HG03108 (cell line): ENCODE results near the gene ANKRD6.

Experiments used
- ATAC-seq: cut with Tn5 transposase; IDR thresholded peaks from one replicate; pipeline ENCODE4 v1.9.1; 2021; ENCODE audit warnings: moderate library complexity; ENCODE audit not compliant: unreplicated experiment

Gene ANKRD6

DNA sequence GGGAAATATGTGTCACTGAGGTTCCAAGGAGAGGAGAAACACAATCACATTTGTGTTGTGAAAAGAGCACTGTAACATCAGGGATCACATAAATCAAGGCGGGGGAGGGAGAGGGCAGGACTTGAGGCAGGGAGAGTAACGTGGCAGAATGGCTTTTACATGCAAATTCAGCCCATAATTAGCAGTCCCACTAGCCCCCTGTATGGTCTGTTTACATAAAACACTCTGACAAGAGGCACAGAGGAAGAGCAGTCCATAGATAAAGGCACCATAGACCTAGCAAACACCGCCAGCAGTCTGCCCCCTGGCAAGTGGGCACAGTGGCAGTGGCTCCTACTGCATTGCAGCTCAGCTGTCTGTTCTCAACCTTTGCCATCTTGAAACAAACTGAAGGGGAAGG lies 122.9 kb downstream of the ANKRD6 start:
- ATAC-seq, result no peak

DNA sequence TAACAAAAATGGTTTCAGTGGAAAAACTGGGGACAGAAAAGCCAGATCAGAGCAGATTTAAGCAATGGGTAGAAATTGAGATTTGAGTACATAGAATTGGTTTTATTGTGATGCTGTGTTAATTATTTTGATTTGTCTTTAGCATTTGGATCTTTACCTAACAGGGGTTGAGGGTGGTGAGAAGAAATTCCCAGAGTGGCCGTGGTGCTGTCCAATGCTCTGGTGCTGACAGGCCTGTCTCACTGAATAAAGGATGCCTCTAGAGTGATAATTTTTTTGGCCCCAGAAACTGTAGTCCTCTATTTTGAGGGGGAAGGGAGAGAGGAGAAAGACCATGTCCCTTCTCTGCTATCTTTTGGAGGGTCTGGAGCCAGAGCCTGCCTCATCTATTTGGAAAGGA lies 126.5 kb downstream of the ANKRD6 start:
- ATAC-seq, result no peak

DNA sequence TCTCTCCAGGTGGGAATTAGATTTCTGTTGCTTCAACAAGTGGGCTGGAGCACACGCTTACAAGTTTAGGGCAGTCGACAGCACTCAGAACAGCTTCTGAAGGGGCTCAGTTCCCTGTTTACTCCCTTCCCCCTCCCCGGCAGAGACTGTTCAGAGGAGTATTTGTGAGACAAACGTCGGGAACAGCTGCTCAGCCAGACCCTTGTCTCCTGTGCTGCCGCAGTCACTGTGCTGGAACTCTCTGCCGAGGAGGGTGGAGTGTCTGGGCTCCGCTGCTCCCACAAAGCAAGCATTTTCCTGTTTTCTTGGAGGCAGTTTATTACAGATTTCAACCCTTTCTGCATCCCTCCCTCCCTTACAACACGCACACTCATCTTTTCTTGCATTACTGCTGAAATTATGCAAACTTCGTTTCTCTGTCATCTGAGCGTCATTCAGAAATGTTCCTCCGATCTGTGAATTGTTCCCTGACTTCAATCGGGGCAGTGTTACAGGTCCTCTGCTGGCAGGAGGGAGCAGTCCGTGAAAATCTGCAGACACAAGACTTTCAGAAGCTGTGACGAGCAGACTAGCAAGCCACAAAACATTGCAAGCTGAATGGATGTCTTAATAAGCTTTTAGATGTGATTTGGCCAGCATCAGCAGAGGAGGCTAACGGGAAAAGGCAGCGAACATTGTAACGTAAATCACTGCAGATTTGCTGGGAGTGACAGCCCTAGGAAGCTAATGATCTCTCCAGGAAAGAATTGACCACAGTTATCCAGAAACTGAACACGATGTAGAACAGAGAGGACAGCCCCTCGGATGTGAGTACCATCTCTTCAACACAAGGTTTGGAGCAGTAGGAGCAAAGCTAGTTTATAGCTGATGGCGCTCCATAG lies 129.4 kb downstream of the ANKRD6 start:
- no peak for ATAC-seq

DNA sequence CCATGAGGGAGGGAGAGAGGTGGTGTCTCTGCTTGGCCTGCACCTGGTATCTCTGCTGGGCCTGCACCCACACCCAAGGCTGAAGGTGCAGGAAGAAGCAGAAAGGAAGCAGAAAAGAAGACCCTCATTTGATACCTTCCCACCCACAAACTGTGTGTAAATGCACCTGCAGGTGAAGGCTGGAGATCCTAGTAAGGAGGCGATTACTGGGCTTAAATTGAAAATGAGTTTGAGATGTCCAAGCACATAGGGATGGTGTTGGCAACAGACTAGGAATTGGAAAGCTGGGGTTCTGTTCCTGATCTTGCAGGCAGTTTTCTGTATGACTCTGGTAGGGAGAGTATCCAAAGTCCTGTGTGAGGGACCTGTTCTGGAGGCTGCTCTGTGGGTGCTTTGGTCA lies 130.9 kb downstream of the ANKRD6 start:
- ATAC-seq, result no peak

DNA sequence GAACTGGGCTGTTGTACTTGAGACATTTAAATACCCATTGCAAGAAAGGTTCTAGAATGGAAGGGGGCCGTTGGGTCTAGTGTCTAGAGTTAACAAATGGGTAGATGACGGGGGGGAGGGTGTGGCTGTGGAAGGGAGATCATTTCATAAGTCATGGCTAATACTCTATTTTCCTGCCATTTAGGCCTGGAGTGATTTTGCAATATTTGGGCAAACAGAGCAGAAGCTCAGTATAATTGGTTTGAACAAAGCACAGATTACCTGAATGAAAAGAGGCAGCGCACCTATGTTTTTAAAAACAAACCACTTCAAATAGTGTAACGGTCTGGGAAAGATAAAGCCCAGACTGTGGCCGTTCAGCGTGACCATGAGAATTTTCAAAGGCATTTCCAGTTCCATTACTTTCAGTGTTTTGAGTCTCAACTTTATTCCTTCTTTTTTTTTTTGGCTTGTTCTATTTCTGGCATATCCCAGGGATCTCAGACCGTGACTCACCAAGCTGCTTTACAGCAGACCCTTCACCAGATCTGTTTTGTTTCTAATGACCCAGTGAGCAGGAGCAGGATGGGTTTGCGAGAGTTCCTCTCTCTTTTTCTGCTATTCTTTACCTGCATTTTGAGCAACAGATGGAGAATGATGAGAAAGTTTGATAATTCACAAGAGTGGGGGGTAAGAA lies 131.9 kb downstream of the ANKRD6 start:
- ATAC-seq, result no peak

DNA sequence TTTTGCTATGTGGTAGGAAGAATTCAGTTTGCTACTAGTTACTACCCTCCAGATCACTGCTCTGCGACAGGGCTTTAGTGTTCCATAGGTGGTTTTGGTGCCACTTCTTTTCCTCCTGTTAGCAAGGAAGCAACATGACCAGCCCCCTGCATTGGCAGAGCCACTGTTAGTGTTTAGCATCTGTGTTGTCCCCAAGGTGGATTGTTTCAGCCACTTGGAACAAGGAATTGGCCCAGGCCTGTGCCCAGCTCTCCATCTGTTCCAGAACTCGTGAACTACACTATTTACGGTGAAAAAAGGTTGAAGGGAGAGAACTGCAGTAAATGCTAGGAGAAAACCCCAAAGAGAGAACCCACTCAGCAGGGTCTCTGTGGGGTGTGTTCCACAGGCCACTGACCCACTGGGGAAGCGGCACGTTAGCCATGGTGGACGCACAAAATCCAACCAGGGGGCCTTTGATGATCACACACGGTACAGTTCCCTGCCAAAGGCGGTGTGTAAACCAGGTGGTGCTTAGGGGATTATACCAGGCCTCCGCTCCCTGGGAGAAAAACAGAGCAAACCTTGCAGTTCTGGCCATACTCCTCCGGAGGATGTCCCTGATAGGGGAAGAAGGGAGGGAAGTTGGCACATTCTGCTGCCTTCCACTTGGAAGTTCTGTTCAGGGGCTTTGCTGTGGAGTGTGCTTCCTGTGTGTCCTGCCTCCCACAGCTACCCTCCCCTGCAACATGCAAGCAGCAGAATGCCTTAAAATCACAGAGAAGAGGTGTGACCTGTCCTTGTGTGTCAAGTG lies 133.3 kb downstream of the ANKRD6 start:
- ATAC-seq, result no peak

DNA sequence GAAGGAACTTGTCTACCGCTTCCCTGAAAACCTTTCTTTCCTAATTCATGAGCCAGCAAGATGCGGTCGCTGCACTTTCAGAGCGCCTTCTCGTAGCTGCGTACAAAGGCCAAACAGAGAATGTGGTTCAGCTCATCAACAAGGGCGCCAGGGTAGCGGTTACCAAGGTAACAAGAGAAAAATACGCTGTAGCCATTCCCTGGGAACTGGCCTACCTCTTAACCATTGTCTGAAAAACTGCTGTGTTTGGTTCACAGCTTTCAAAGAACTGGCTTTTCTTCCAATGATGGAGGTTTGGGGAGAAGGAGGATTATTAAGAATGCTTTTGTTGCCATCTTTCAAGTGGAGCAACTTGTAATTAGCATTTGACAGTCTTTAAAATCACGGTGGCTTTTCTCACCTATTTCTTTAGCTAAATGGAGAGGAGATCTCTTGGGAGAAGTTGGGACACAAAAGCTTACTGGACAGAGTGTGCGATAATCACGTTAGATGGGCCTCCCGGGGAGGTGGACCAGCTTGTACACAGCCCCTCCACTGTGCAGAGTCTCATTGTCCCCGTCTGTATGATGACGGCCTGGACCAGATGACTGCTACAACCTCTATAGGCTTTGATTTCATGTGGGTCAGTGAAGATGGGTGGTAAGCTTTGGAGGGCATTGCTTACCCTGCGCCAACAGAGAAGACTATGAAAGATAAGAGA lies 134.1 kb downstream of the ANKRD6 start:
- no peak for ATAC-seq

DNA sequence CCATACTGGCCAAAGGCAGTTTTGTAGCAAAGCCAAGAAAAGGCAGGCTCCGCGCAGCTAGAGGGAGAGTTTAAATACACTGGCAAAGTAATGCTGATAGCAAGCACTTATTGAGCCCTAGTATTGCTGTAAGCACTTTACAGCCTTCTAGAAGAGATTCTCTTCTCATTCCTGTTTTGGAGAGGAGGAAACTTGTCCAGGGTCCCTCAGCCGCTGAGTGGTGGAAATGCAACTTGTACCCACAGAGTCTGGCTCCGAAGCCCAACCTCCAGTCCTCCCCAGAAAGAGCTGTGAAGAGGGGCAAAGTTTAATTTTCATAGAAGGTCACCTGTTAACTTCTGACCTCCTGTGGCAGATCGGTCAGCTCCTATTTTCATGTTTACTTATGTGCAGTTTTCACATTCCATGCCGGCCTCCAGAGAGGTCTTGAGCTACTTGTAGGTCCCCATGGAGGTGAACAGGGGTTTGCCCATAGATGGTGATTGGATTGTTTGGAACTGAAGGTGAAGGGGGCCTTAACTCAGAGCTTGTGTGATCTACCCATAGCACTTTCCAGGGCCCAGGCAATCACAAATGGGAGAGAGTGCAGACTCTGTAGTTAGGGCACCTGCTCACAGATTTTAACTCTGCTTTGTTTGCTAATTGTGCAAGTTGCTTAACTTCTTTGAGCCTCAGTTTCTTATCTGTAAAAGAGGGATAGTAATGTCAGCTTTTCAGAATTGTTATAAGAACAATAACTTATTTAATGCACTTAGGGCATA lies 134.9 kb downstream of the ANKRD6 start:
- ATAC-seq, result no peak

DNA sequence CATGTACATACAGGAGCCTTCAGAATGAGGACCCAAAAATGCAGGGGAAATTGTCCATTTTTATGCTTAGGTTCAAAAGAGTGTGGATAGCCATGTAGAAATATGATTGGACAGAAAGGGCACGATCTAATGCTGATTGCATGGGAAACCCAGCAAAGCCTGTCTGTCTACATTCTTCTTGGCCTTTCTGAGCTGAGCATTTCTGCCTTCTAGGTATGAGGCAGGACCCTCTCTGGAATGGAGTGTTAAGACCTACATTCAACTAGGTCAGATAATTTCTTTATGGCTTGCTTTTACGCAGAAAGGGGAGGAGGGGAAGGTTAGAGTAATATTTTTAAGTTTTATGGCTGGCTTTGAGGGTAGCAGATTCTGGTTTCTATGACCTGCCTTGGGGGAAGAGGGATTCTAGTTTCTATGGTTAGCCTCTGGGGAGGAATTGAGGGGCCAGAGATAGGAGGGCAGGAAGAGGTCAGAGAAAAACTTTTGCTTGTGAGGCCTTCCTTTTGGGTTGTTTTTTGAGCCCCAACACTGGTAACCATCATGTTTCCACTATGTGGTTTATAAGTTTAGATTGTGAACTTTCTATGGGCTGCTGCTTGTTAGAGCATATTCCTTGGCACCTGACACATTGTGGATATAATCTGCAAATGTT lies 142.1 kb downstream of the ANKRD6 start:
- ATAC-seq, result no peak

DNA sequence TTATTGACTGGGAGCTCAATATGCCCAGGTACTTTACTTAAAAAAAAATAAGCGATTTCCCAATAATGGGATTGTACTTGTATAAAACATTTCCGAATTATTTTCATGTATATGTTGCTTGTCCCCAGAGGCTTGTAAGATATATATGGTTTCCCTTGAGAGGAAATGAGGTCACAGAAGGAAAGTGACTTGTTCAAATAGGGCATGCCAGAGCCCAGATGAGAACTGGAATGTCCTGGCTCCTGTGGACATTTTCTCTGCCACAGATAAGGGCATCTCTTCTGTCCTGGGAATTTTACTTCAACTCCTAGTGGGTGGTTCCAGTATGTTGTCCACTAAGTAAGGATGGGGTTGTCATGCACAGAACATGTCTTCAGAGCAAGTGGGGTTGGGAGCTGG lies 142.6 kb downstream of the ANKRD6 start:
- ATAC-seq, result no peak

DNA sequence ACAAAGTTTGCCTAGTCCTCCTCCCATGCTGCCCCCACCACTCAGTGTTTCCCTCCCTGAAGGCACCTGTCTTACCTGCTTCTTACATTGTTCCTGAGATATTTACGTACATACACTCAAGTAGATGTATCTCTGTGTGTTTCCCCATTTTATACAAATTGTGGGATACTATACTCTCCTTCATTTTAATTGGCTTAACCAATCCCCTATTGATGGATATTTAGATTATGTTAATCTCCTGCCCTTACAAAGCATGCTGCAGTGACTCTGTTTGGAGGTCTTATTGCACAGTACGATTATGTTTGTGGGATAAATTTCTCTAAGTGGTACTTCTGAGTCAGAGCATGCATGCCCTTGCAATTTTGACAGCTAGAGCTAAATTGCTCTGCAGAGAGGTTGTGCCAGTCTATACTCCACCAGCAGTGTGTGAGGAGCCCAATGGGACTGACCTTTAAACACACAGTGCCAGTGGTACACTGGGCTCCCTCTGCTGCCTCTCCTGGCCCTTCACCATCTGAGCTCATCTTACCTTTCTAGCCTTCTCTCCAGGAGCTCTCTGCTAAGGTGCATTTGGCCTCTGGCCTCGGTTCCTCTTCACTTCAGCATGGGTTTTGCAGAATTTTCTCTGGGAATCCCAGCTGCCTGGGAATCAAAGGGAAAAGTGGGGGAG lies 148.2 kb downstream of the ANKRD6 start:
- ATAC-seq, result no peak

DNA sequence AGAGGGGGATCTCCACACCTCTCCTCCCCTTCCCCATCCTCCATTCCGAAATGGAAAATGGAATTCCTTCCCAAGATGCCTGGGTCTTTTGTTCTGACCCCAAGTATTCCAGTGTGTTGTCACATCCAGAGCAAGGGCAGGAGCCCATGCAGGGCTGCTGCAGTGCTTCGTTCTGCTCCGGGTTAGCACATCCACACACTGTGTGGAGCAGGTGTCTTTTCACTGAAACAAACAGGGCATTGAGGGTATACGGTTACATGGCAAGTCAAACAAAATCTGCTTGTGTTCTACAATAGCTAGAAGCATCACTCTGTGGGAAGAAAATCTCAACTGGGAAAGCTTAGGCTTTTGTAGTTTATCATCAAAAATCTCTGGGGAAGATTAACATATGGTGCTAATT lies 148.7 kb downstream of the ANKRD6 start:
- ATAC-seq, result no peak

DNA sequence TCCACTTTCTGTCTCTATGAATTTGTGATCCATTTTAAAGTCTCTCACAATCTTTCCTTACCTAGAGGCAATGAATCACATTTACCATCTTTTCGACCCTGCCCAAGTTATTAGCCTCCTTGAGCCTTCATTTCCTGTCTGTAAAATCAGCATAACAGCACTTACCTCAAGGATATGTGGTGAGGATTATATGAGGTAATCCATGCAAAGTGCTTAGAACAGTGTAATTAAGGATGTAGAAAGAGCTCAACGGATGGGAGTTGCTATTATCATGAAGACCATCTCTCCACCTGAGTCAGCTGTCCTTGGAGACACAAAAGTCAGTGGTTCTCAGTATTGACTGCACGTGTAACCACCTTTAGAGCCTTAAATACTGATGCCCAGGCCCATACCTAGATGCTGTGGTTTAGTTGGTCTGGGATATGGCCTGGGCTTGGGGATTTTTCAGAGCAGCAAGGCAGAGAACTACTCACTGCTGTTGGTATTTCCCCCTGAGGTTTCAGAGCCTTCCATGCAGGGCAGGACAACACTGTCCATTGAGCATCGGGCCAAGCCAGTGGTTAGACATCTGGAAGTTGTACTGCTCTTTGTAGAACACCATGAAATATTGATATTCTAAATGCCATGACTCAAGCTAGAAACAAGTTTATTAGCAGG lies 149.8 kb downstream of the ANKRD6 start:
- ATAC-seq, result no peak

DNA sequence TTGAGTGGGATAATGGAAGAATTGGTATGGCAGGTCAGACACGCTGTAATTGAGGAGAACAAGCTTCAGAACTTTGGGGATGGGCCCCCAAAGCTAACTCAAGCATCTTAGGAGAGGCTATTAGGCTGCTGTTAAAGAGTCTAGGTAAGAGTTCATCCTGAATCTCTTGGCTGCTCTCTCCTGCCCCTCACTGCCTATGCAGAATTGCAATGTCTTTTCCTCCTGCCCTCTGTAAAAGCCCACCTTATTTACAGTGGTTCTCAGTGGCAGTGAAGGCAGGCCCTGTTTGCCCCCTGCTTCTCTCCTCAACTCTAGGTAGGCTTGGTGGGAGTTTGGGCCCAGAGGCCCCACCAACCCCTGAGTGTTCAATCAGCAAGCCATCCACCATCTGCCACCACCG lies 150.6 kb downstream of the ANKRD6 start:
- ATAC-seq, result no peak

DNA sequence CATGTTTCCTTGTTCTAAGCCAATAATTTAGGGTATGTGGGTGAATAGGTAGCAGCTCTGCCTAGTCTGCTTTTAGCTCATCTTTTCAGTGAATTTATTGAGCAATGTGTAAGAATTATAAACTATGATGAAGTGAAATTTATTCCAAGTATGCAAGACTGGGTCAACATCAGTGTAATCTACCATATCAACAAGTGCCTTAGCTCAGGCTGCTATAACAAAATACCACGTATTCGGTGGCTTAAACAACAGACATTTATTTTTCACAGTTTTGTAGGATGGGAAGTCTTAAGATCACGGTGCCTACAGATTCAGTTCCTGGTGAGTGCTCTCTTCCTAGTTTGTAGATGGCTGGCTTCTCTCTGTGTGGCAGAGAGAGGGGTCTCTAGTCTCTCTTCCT lies 151.6 kb downstream of the ANKRD6 start:
- no peak for ATAC-seq

DNA sequence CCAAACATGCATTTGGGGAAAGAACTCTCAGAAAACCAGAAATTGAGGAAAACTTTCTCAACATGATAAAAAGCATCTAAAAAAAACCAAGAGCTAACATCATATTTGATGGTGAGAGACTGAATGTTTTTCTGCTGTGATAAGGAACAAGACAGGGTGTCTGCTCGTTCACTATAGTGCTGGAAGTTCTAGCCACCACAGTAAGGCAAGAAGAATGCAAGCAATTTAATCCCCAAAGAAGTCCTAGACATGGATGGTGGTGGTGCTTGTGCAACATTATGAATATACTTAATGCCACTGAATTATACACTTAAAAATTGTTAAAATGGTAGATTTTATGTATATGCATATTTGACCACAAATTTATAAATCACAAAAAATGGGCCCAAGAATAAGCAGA lies 152.2 kb downstream of the ANKRD6 start:
- ATAC-seq, result no peak

DNA sequence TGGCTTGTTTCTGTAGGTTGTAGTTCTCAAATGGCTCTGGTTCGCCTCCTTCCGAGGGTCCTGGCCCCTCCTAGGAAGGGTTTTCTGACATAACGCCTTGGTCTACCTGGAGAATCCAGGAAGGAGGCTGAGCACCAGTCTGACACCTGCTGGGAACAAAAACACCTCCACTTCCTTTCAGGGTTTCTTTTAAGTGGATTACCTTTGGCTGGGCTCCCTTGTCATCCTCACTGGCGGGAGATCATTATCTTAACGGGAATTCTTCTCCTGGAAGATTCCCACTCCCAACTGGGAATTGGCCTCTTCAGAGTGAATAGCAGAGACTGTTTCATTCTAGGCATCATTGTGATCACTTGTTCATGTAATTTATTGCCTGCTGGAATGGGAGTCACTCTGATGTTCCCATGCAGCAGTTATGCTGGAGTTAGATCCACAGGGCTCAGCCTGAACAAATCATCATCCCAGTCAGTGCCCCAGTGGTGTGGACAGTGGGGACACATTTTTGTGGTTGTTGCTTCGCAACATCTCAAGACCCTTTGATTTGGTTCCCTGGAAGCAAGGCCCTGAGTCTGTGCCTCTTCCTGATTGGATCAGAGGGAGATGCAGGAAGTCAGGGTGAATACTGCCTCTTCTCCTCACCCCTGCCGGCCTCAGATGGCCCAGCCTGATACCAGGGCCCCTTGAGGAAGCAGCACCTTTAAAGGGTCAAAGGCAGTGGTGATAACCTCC lies 156.5 kb downstream of the ANKRD6 start:
- ATAC-seq, result no peak

DNA sequence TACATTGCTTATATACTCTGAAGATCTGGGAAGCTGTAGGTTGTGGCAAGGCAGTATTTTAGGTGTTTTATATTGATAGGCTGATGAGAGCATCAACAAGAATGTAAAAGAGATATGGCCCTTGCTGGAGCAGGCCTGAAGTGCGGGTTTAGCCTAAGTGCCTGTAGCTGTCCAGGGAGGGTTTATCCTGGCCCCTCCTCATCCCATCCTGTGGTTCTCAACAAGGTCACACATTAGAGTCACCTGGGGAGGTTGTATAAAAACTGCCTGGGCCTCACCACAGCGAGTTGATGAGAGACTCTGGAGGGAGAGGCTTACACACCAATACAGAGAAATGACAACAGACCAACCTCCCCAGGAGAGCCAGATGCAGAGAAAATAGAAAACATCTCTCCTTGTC lies 157.2 kb downstream of the ANKRD6 start:
- no peak for ATAC-seq
